Epithelial cell of esophagus (primary cell): Measurements from ENCODE around the gene PDZRN3.

Experiments
- DNase-seq: peaks from one replicate; pipeline ENCODE4 v3.0.0; 2010; ENCODE audit warnings: low read depth
- H3K4me3 ChIP-seq: 2 replicates; pipeline ENCODE4 v1.5.1; 2011; ENCODE audit warnings: mild to moderate bottlenecking, low read length, control low read depth
- TF ChIP-seq, protein P1 (sequence below): IDR thresholded peaks from 2 replicates; pipeline ENCODE4 v1.5.1; 2011; ENCODE audit warnings: low read depth, mild to moderate bottlenecking, low read length, control low read depth, inconsistent platforms; ENCODE audit not compliant: insufficient read depth; ENCODE audit errors: missing control alignments

Gene PDZRN3

DNA sequence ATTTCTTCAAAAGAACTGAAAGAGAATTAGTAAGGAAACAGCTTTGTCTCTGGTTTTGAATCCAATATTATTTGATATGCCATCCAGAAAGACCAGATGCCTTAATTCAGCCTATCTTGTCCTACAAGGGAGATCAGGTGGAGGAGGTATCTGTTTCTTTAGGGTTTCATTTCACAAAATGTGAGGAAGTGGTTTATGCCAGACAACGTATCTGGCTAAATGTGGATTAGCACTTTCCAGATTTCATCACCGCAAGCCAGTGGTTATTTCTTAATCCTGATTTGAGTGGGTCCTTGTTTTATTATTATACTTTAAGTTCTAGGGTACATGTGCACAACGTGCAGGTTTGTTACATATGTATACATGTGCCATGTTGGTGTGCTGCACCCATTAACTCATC is 292.2 kb downstream of the PDZRN3 start:
- no peak overlapping the region for H3K4me3 ChIP-seq
- TF ChIP-seq, protein P1, sequence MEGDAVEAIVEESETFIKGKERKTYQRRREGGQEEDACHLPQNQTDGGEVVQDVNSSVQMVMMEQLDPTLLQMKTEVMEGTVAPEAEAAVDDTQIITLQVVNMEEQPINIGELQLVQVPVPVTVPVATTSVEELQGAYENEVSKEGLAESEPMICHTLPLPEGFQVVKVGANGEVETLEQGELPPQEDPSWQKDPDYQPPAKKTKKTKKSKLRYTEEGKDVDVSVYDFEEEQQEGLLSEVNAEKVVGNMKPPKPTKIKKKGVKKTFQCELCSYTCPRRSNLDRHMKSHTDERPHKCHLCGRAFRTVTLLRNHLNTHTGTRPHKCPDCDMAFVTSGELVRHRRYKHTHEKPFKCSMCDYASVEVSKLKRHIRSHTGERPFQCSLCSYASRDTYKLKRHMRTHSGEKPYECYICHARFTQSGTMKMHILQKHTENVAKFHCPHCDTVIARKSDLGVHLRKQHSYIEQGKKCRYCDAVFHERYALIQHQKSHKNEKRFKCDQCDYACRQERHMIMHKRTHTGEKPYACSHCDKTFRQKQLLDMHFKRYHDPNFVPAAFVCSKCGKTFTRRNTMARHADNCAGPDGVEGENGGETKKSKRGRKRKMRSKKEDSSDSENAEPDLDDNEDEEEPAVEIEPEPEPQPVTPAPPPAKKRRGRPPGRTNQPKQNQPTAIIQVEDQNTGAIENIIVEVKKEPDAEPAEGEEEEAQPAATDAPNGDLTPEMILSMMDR: no peak
- no peak for DNase-seq
